Heart left ventricle (tissue), 16 donors: Measurements from ENCODE around the gene ERBB4. TPM values are rescaled to one million over a fixed set of nuclear protein-coding genes. Genes with fewer than 3 reads are reported as not detected.

Source experiments
- ATAC-seq, 4 donors: fragments of 200-7000 bp; cut with Tn5 transposase; one replicate each; pipeline ENCODE4 v1.9.1; 2020 to 2022; ENCODE audit warnings: moderate library complexity in 4 of 4, mild to moderate bottlenecking in 3 of 4, moderate number of reproducible peaks in 1 of 4
- DNase-seq, 5 donors: peaks; one replicate each; pipeline ENCODE4 v3.0.0-alpha.2; 2020
- H3K27ac ChIP-seq, 12 donors: fragments of 200-600 bp; sonication (generic) in 4 of 12; one replicate each; pipeline versions ENCODE4 v1.5.0 to v1.8.0; 2016 to 2022; ENCODE audit warnings: mild to moderate bottlenecking in 2 of 12
- H3K27me3 ChIP-seq, 9 donors: fragments of 200-600 bp; sonication (generic) in 2 of 9; one replicate each; pipeline versions ENCODE4 v1.5.1 to v1.8.0; 2016 to 2022; ENCODE audit warnings: mild to moderate bottlenecking in 3 of 9
- H3K36me3 ChIP-seq, 9 donors: fragments of 200-600 bp; sonication (generic) in 2 of 9; one replicate each; pipeline versions ENCODE4 v1.5.0 to v1.8.0; 2018 to 2022; ENCODE audit warnings: mild to moderate bottlenecking in 2 of 9
- H3K4me1 ChIP-seq, 12 donors: fragments of 200-600 bp; sonication (generic) in 4 of 12; one replicate each; pipeline versions ENCODE4 v1.5.0 to v1.8.0; 2016 to 2022; ENCODE audit warnings: mild to moderate bottlenecking in 3 of 12
- H3K4me3 ChIP-seq, 12 donors: fragments of 200-600 bp; sonication (generic) in 4 of 12; one replicate each; pipeline versions ENCODE4 v1.5.0 to v1.8.0; 2017 to 2022; ENCODE audit warnings: mild to moderate bottlenecking in 9 of 12, moderate library complexity in 4 of 12
- H3K9me3 ChIP-seq, 12 donors: fragments of 200-600 bp; sonication (generic) in 4 of 12; one replicate each; pipeline versions ENCODE4 v1.5.0 to v1.8.0; 2016 to 2022; ENCODE audit warnings: mild to moderate bottlenecking in 1 of 12
- CTCF ChIP-seq, 12 donors: fragments of 200-600 bp; sonication (generic) in 4 of 12; IDR thresholded peaks; one replicate each; pipeline versions ENCODE4 v1.5.0 to v1.8.0; 2018 to 2022; ENCODE audit warnings: antibody characterized with exemption in 12 of 12, mild to moderate bottlenecking in 5 of 12
- POLR2A ChIP-seq, 2 donors: fragments of 450-650 bp; IDR thresholded peaks; one replicate each; pipeline ENCODE4 v1.6.1; 2017; ENCODE audit warnings: antibody characterized with exemption in 2 of 2, mild to moderate bottlenecking in 2 of 2, moderate library complexity in 2 of 2
- WGBS, 4 donors: extraction: QIAGEN DNeasy Blood & Tissue Kit in 2 of 4; methylation state at CpG; one replicate each; pipeline versions ENCODE4 v1.1.5 to v1.1.7; 2013 to 2018; 5-methylcytosine and 5-hydroxymethylcytosine counted together
- intact Hi-C, 10 donors: fragments of 100-400 bp; cut with DNase I; formaldehyde crosslinking; loops; one replicate each; pipeline versions ENCODE4 v1.11.1 to v1.14.2; 2022
- polyA plus RNA-seq, 2 donors: library from polyadenylated mRNA; stranded (reverse); fragments of 200-250 nt; gene quantifications; one replicate each; pipeline ENCODE4 v1.2.3, GENCODE V29; 2013
- total RNA-seq, 9 donors: library from RNA; depleted of rRNA in 2 of 9; stranded (reverse); fragments of >200 nt in 2 of 9; fragmentation: NEBNext Ultra II Directional in 3 of 9; extraction: Animal tissue kit (Norgen Biotek cat#: 25700) in 3 of 9; gene quantifications; one replicate each; pipeline versions ENCODE4 v1.1.0 to v1.2.4, GENCODE V29; 2016 to 2023
- donor health status: ischemic (EF 13 %, LVEDD 7.1; RV severe dilation, severe dysfunction).
- donor health status: healthy with polysubstance abuse.
- donor health status: DM: no; HTN: yes; CAD: no.
- donor health status: DM: no; HTN: no; CAD: no.
- donor health status: ischemic (EF 25% LVEDD 6.9; RV normal size, moderate dysfunction).
- donor health status: ischemic (EF 25% LVEDD 5.7; RV mildly dilated, moderate dysfunction).
- donor health status: healthy.
- donor health status: DM: yes; HTN: yes; CAD: no.
- donor health status: ischemic (EF 35%, LVEDD 5.7; RV mildly dilated, moderate dysfunction).
- donor health status: nonischemic (EF 11% LVEDD 7.7; RV severe dilation, severe dysfunction).
- donor health status: DM: yes; HTN: yes; CAD: no.
- donor health status: PGD.
- donor health status: ischemic (EF 29% LVEDD 5.4; RV normal size, mild dysfunction).
- donor health status: nonischemic (EF 23%, LVEDD 6.1; RV moderate dilation, normal function).

The ERBB4 gene
- total and polyA plus RNA-seq, 11 donors = 1.3 to 29.5 (median 11.7) TPM

- Histone ChIP-seq H3K27me3 (no peaks in the 10 kb centered on the region), H3K4me3 (no peak overlapping the region), H3K36me3 (no peaks in the 10 kb centered on the region), H3K9me3 (no peaks in the 10 kb centered on the region), H3K4me1 (no peaks in the 10 kb centered on the region), H3K27ac (no peak overlapping the region)
- intact Hi-C loops = loop anchor here in 1 of 10 donors (10.0 kb wide), 1 partner anchor 263 kb away; the partner anchor contains the start of gene ERBB4
- no peak for DNase-seq
- 32 to 39% (median 34%) methylated on average over 3 of the region's 3 CpGs for WGBS, 4 donors
- TF ChIP-seq POLR2A (IDR thresholded peaks at IDR 0.05) (no peak), CTCF (IDR thresholded peaks at IDR 0.05) (no peak)
- ATAC-seq = no peak
Measured at GRCh38 chr2:212271583-212271982, 267.0 kb downstream of the ERBB4 start.

- Histone ChIP-seq H3K4me1 (no peaks in the 10 kb centered on the region), H3K9me3 (no peaks in the 10 kb centered on the region), H3K36me3 (no peaks in the 10 kb centered on the region), H3K27me3 (no peaks in the 10 kb centered on the region), H3K4me3 (no peak overlapping the region), H3K27ac (no peak overlapping the region)
- intact Hi-C loops = no loop called here
- DNase-seq (no peak), ATAC-seq (no peak)
- 35 to 65% (median 46%) methylated on average over 1 of the region's 1 CpG for WGBS, 4 donors
- no peak for TF ChIP-seq CTCF (IDR thresholded peaks at IDR 0.05)
- TF ChIP-seq POLR2A (IDR thresholded peaks at IDR 0.05) = no peak
Measured at GRCh38 chr2:212269005-212269404, 269.6 kb downstream of the ERBB4 start.

- Histone ChIP-seq H3K4me3 (no peak overlapping the region), H3K27ac (no peak overlapping the region), H3K36me3 (no peaks in the 10 kb centered on the region), H3K27me3 (no peaks in the 10 kb centered on the region), H3K9me3 (no peaks in the 10 kb centered on the region), H3K4me1 (no peaks in the 10 kb centered on the region)
- no peak for DNase-seq
- intact Hi-C loops = no loop called here
- ATAC-seq = no peak
- 60 to 78% (median 70%) methylated on average over 1 of the region's 1 CpG for WGBS, 4 donors
- TF ChIP-seq CTCF (IDR thresholded peaks at IDR 0.05) = no peak
Measured at GRCh38 chr2:212266297-212266696, 272.3 kb downstream of the ERBB4 start.

GRCh38 chr2:212265777-212266176 lies 272.8 kb downstream of the ERBB4 start:
- Histone ChIP-seq H3K27me3 (no peaks in the 10 kb centered on the region), H3K4me3 (no peak overlapping the region), H3K27ac (no peak overlapping the region), H3K9me3 (no peaks in the 10 kb centered on the region), H3K4me1 (no peaks in the 10 kb centered on the region), H3K36me3 (no peaks in the 10 kb centered on the region)
- TF ChIP-seq CTCF (IDR thresholded peaks at IDR 0.05) = no peak
- TF ChIP-seq POLR2A (IDR thresholded peaks at IDR 0.05) = no peak
- ATAC-seq = no peak
- intact Hi-C loops = no loop called here
- 71 to 82% (median 78%) methylated on average over 3 of the region's 3 CpGs for WGBS, 4 donors
- no peak for DNase-seq
